ENCODE results near the gene GRID1.

Gene GRID1

GRCh38 chr10:85997544-85997943 lies 369.1 kb downstream of the GRID1 start:
- no peak overlapping the region for H3K27ac ChIP-seq
- TF ChIP-seq CTCF (IDR thresholded peaks at IDR 0.05) (no peak), ZFX (IDR thresholded peaks at IDR 0.05; ENCODE audit: borderline replicate concordance) (no peak)

- no peak overlapping the region for H3K27ac ChIP-seq
- TF ChIP-seq ZFX (IDR thresholded peaks at IDR 0.05; ENCODE audit: borderline replicate concordance) (no peak), CTCF (IDR thresholded peaks at IDR 0.05) (peak; percentile 53)
Measured at GRCh38 chr10:85995791-85996190, 370.8 kb downstream of the GRID1 start.

- no peak overlapping the region for H3K27ac ChIP-seq
- no peak for TF ChIP-seq ZFX (IDR thresholded peaks at IDR 0.05; ENCODE audit: borderline replicate concordance)
- no peak for TF ChIP-seq CTCF (IDR thresholded peaks at IDR 0.05)
Measured at GRCh38 chr10:85993840-85994507, 372.6 kb downstream of the GRID1 start.

- H3K27ac ChIP-seq: no peak overlapping the region
- TF ChIP-seq CTCF (IDR thresholded peaks at IDR 0.05) (no peak), ZFX (IDR thresholded peaks at IDR 0.05; ENCODE audit: borderline replicate concordance) (no peak)
Measured at GRCh38 chr10:85993140-85993539, 373.5 kb downstream of the GRID1 start.

- TF ChIP-seq CTCF (IDR thresholded peaks at IDR 0.05) (no peak), ZFX (IDR thresholded peaks at IDR 0.05; ENCODE audit: borderline replicate concordance) (no peak)
Measured at GRCh38 chr10:85992324-85992723, 374.3 kb downstream of the GRID1 start.

GRCh38 chr10:85986777-85987176 lies 379.8 kb downstream of the GRID1 start:
- no peak overlapping the region for H3K27ac ChIP-seq
- TF ChIP-seq CTCF (IDR thresholded peaks at IDR 0.05) (no peak), ZFX (IDR thresholded peaks at IDR 0.05; ENCODE audit: borderline replicate concordance) (no peak)

More at GRCh38 chr10:85992324-85992723, 374.3 kb downstream of the GRID1 start:
- H3K27ac ChIP-seq: no peak overlapping the region

- H3K27ac ChIP-seq: no peak overlapping the region
Measured at GRCh38 chr10:85983051-85983450, 383.5 kb downstream of the GRID1 start.

More at GRCh38 chr10:85983051-85983450, 383.5 kb downstream of the GRID1 start:
- no peak for TF ChIP-seq ZFX (IDR thresholded peaks at IDR 0.05; ENCODE audit: borderline replicate concordance)
- no peak for TF ChIP-seq CTCF (IDR thresholded peaks at IDR 0.05)

All from 22Rv1 (cell line).